Right lobe of liver (tissue), 4 donors: ENCODE data around the gene PGBD5.

Experiments
- CTCF ChIP-seq, 4 donors: fragments of 200-600 bp in 3 of 4; fragments of 450-650 bp in 1 of 4; IDR thresholded peaks; one replicate each; pipeline versions ENCODE4 v1.5.1 to v1.8.0; 2016 to 2022; ENCODE audit warnings: antibody characterized with exemption in 4 of 4, mild to moderate bottlenecking in 2 of 4
- POLR2A ChIP-seq: fragments of 450-650 bp; IDR thresholded peaks from one replicate; pipeline ENCODE4 v1.6.1; 2017; ENCODE audit warnings: antibody characterized with exemption, mild to moderate bottlenecking
- donor health status: DM: no; HTN: no; CAD: no.
- donor health status: DM: no; HTN: no; CAD: no.
- donor health status: DM: no; HTN: yes; CAD: no.

- TF ChIP-seq POLR2A (peak; percentile 52), CTCF (IDR thresholded peaks at IDR 0.05) (no peak)
These were observed 126.7 kb downstream of the PGBD5 start for GRCh38 chr1:230299191-230300006.
